ENCODE data around the gene NXT1.

DNA sequence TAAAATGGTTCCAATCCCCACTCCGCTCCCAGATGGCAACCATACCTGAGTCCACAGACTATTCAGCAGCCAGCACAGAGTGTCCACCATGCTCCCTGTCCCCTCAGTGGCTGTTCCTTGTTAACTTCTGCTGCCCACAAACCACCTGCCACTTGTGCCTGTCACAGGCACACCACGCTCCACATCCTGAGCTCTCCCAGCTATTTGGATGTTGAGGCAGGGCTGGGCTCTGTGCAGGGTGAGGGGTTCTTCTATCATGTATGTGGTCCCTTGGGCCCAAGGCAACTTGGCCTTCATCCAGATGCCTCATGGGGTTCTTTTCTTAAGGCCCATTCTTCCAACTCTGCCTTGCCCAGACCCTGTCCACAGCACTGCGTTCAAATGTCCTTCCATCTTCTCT, 34.0 kb upstream of the NXT1 start:
- TF ChIP-seq, protein P1, sequence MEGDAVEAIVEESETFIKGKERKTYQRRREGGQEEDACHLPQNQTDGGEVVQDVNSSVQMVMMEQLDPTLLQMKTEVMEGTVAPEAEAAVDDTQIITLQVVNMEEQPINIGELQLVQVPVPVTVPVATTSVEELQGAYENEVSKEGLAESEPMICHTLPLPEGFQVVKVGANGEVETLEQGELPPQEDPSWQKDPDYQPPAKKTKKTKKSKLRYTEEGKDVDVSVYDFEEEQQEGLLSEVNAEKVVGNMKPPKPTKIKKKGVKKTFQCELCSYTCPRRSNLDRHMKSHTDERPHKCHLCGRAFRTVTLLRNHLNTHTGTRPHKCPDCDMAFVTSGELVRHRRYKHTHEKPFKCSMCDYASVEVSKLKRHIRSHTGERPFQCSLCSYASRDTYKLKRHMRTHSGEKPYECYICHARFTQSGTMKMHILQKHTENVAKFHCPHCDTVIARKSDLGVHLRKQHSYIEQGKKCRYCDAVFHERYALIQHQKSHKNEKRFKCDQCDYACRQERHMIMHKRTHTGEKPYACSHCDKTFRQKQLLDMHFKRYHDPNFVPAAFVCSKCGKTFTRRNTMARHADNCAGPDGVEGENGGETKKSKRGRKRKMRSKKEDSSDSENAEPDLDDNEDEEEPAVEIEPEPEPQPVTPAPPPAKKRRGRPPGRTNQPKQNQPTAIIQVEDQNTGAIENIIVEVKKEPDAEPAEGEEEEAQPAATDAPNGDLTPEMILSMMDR (IDR thresholded peaks at IDR 0.05): no peak
- TF ChIP-seq POLR2A (IDR thresholded peaks at IDR 0.05): no peak
